ENCODE results near the gene CCRL2. TPM values are rescaled to one million over a fixed set of nuclear protein-coding genes. Genes with fewer than 3 reads are reported as not detected.

The CCRL2 gene
- total and polyA plus RNA-seq, 9 of the 15 experiments (the other 6 are each of a cell fraction or from before 2014, with no cell fraction given), result 3.4 to 5.7 (median 4.0) TPM

DNA sequence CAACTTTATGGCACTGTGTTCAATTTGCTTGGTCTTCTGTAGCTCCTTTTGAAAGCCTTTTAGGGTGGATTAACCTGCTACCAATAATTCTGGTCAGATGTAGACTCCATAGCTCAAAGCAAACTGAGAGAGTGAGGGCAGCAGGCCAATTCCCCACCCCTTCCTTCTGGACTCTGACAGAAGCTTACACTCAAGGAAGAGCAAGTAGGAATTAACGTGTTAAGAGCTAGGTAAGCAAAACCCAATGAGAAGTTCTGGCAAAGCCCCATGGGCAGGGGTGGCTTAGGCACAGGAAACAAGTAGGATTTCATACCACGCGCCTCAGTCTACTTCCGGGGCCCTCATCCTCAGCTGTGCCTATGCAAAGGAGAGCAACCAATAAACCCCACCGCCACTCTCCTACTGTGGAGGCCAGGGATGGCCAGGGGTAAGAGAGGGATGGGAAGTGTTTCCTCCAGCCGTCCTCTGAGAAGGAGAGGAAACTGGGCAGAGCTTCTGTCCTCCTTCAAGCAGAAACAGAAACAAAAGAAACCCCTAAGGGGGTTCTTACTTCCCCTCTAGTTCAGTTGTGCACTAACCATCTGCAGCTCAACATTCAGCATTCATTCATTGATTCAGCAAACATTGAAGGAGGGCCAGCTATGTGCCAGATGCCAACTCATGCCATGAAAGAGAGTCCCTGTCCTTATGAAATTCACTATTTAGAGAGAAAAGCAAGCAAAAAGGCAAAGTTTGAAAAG, 23.7 kb upstream of the CCRL2 start:
- H3K4me3 ChIP-seq, result no peak overlapping the region
- TF ChIP-seq NFIX (CRISPR knock-in tag; IDR thresholded peaks at IDR 0.05; ENCODE audit: low read depth) (no peak), ZKSCAN1 (IDR thresholded peaks at IDR 0.05; ENCODE audit: low read depth, low read length) (no peak), ZZZ3 (IDR thresholded peaks at IDR 0.05) (no peak), ZNF121 (CRISPR knock-in tag; conservative IDR thresholded peaks at IDR 0.05) (no peak), ILK (tag; IDR thresholded peaks at IDR 0.05; ENCODE audit: borderline replicate concordance, low read depth) (no peak), ZKSCAN3 (CRISPR knock-in tag; IDR thresholded peaks at IDR 0.05) (no peak)
- TF ChIP-seq, protein P1, sequence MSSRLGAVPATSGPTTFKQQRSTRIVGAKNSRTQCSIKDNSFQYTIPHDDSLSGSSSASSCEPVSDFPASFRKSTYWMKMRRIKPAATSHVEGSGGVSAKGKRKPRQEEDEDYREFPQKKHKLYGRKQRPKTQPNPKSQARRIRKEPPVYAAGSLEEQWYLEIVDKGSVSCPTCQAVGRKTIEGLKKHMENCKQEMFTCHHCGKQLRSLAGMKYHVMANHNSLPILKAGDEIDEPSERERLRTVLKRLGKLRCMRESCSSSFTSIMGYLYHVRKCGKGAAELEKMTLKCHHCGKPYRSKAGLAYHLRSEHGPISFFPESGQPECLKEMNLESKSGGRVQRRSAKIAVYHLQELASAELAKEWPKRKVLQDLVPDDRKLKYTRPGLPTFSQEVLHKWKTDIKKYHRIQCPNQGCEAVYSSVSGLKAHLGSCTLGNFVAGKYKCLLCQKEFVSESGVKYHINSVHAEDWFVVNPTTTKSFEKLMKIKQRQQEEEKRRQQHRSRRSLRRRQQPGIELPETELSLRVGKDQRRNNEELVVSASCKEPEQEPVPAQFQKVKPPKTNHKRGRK (tag; IDR thresholded peaks at IDR 0.05), result no peak
- TF ChIP-seq, protein P2, sequence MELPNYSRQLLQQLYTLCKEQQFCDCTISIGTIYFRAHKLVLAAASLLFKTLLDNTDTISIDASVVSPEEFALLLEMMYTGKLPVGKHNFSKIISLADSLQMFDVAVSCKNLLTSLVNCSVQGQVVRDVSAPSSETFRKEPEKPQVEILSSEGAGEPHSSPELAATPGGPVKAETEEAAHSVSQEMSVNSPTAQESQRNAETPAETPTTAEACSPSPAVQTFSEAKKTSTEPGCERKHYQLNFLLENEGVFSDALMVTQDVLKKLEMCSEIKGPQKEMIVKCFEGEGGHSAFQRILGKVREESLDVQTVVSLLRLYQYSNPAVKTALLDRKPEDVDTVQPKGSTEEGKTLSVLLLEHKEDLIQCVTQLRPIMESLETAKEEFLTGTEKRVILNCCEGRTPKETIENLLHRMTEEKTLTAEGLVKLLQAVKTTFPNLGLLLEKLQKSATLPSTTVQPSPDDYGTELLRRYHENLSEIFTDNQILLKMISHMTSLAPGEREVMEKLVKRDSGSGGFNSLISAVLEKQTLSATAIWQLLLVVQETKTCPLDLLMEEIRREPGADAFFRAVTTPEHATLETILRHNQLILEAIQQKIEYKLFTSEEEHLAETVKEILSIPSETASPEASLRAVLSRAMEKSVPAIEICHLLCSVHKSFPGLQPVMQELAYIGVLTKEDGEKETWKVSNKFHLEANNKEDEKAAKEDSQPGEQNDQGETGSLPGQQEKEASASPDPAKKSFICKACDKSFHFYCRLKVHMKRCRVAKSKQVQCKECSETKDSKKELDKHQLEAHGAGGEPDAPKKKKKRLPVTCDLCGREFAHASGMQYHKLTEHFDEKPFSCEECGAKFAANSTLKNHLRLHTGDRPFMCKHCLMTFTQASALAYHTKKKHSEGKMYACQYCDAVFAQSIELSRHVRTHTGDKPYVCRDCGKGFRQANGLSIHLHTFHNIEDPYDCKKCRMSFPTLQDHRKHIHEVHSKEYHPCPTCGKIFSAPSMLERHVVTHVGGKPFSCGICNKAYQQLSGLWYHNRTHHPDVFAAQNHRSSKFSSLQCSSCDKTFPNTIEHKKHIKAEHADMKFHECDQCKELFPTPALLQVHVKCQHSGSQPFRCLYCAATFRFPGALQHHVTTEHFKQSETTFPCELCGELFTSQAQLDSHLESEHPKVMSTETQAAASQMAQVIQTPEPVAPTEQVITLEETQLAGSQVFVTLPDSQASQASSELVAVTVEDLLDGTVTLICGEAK (IDR thresholded peaks at IDR 0.05), result no peak
- TF ChIP-seq, protein P2 (CRISPR knock-in tag; IDR thresholded peaks at IDR 0.05), result no peak
- TF ChIP-seq, protein P3, sequence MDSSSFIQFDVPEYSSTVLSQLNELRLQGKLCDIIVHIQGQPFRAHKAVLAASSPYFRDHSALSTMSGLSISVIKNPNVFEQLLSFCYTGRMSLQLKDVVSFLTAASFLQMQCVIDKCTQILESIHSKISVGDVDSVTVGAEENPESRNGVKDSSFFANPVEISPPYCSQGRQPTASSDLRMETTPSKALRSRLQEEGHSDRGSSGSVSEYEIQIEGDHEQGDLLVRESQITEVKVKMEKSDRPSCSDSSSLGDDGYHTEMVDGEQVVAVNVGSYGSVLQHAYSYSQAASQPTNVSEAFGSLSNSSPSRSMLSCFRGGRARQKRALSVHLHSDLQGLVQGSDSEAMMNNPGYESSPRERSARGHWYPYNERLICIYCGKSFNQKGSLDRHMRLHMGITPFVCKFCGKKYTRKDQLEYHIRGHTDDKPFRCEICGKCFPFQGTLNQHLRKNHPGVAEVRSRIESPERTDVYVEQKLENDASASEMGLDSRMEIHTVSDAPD (CRISPR knock-in tag; IDR thresholded peaks at IDR 0.05), result no peak

More for the DNA sequence above, 23.7 kb upstream of the CCRL2 start:
- WGBS (ENCODE audit: insufficient coverage, low coverage, missing lambda C conversion rate), result 6% methylated on average over 6 of the region's 6 CpGs
- in situ Hi-C loops (cut with MboI), result no loop called here
- no peak for DNase-seq (ENCODE audit: extremely low read depth in 1 of 4, low spot score in 3 of 4)
- CTCF ChIA-PET (ENCODE audit: low intra/inter-chr PET ratio), result no interaction called here
- H3K9me1 ChIP-seq (ENCODE audit: control insufficient read depth, insufficient read depth, low read length), result no peaks in the 10 kb centered on the region
- BruUV-seq (replicated peaks), result no TSS peak
- ATAC-seq, result no peak
- H3K4me2 ChIP-seq (ENCODE audit: insufficient read depth, low read length), result no peak overlapping the region
- no peak overlapping the region for H3K9ac ChIP-seq (ENCODE audit: insufficient read depth in 1 of 2, low read depth in 2 of 2, low read length in 2 of 2)
- no peak overlapping the region for H2AFZ ChIP-seq (ENCODE audit: low read depth, low read length)
- H3K36me3 ChIP-seq (ENCODE audit: control insufficient read depth, insufficient read depth, low read length), result no peaks in the 10 kb centered on the region
- no peaks in the 10 kb centered on the region for H3K79me2 ChIP-seq (ENCODE audit: control insufficient read depth, insufficient read depth, low read length)
- intact Hi-C loops (cut with micrococcal nuclease), result no loop called here
- H3K9me3 ChIP-seq (replicated peaks; ENCODE audit: control insufficient read depth, insufficient read depth, low read depth, low read length), result no peaks in the 10 kb centered on the region
- H3K27ac ChIP-seq (ENCODE audit: extremely low read depth, low read depth, low read length), result no peak overlapping the region
- POLR2A ChIA-PET, result interaction anchor here (0.5 to 1.5 kb wide), 9 partner anchors 11 to 1213 kb away, joined by 3 to 5 read pairs (median 3); partner anchors contain the start of genes CCR5AS and CCRL2
- FAIRE-seq, result no peak
- H4K20me1 ChIP-seq (replicated peaks; ENCODE audit: control insufficient read depth, insufficient read depth, low read length), result no peaks in the 10 kb centered on the region
- H3K4me1 ChIP-seq (replicated peaks in 1 of 2; ENCODE audit: control insufficient read depth in 2 of 2, insufficient read depth in 2 of 2, low read length in 2 of 2), result peaks cover 0 to 15% of the 10 kb centered on the region in 2 experiments; a peak in 2 of 5 replicates
- peaks cover 0 to 4% of the 10 kb centered on the region in 2 experiments; a peak in 1 of 5 replicates for H3K27me3 ChIP-seq (ENCODE audit: control insufficient read depth in 2 of 2, insufficient read depth in 2 of 2, low read length in 2 of 2)
